HG03045 (cell line): ENCODE results near the gene GBP1.
"Not testable (repeated sequence)": the region's sequence is repeated elsewhere in the genome, so short reads cannot be mapped to it uniquely, and the experiment has no call there.

ENCODE experiments used
- ATAC-seq: cut with Tn5 transposase; IDR thresholded peaks from one replicate; pipeline ENCODE4 v1.9.1; 2021; ENCODE audit warnings: mild to moderate bottlenecking, moderate library complexity; ENCODE audit not compliant: unreplicated experiment

The GBP1 gene

DNA sequence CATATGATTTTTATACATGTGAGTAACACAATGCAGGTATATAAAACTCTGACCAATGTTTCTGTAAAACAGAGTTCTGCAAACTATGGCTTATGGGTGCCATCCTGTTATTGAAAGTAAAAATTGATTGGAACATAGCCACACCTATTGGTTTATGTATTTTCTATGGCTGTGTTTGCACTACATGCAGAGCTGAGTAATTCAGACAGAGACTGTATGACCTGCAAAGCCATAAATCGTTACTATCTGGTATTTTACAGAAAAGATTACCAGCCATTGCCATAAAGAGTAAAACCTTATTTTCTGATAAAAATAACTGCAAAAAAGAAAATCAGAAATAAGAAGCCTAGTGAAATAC, 13.1 kb downstream of the GBP1 start:
- ATAC-seq: no peak

DNA sequence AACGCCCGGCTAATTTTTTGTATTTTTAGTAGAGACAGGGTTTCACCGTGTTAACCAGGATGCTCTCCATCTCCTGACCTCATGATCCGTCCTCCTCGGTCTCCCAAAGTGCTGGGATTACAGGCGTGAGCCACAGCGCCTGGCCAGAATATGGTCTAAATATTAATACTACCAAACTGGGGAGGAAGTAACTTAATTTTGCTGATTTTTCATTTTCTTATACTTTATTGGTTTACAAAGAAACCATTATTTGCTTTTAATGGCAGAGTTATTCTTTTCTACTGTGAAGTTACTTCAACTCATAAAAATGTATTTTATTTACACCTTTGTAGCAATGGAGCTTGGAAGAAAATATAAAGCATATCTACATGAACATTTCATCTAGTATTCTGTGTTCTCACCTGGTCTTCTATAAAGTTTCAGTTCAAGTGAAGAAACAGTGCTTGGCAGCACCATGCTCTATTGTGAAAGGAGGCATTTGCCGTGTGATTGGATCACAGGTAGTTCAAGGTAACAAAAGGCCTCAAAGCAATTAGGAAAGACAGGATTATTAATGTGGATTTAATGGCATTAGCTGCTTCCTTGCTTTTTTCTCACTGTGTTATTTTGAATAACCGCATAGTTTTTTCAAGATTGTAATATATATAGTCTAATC, 13.6 kb downstream of the GBP1 start:
- ATAC-seq: no peak

DNA sequence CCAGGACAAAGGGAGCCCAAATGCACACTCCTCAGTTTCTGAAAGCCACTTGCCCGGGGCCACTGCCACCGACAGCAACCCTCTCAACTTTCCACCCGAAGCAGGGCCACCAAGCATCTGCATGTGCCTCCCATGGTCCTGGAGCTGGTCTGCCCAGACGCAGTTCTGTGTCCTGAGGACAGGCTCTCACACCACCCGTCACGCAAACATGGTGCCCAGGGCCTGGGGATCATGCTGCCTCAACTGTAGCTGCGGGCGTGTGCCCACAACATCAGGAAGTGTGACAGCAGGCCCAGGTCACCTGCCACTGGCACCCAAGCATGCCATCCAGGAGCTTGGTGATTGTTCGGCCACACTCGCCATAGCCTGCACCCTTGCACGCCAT, 14.4 kb downstream of the GBP1 start:
- no peak for ATAC-seq

DNA sequence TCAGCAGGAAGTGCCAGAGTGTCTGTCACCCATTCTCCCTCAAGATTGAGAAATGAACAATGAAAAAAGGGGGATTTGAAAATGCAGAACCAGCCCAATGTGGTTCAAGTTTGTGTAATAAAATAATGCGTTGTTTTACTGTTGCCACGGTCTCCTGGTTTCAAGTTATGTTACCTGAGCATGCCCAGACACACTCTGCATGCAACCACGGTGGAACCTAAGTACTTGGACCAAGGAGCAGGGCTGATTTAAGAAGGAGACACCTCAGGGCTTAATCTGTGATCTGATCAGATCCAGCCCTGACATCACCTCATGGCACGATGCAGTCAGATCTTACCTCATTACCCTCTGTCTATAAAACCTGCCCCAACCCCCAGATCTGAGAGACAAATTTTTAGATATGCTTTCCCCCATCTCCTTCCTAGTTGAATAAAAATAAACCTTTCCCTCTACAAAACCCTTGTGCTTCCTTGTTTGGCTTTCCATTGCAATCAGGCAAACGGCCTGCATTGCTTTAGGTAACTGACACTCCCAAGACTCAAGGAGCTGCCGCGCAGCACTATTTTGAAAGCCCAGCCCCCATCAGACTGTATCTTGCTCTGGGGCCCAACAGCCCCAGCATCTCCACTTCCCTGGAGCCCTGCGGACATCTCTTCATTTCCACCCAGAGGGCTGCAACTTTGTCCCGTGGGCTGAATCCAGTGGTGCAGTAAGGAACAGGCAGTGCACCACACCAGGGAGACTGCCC, 14.9 kb downstream of the GBP1 start:
- not testable (repeated sequence) for ATAC-seq

DNA sequence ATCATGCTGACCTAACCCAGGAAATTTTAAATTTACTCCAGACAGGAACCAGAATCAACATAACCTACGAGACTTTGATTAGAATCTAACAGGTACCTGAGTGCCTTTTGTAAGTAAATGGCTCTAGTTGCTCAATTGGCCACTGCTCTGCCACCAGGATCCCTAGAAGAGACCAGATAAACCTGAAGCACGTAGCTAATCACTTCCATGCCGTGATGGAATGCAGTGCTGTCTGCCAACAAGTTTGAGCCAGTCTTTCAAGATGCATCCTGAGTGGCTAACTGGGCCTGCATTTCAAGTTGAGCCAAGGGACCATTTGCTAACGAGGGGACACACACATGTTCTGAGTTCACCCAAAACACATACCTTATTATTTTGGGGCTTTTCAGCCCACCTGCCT, 15.8 kb downstream of the GBP1 start:
- not testable (repeated sequence) for ATAC-seq

DNA sequence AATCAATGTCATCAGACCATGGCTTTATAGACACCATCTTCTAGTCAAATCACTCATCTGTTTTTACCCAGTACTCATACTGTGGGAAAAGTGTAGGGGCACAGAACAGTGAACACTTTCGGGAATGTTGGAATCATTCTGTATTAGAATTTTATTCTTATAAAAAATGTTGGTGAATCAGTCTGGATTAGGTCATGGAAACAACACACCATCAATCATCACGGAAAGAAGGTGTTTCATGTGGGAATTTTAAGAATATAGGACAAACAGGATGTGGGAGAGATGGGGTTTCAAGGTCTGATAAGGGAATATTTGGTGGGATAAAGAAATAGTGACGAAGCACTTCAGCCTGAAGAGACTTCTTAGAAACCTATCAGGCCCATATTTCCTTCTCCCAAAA, 17.3 kb downstream of the GBP1 start:
- no peak for ATAC-seq

DNA sequence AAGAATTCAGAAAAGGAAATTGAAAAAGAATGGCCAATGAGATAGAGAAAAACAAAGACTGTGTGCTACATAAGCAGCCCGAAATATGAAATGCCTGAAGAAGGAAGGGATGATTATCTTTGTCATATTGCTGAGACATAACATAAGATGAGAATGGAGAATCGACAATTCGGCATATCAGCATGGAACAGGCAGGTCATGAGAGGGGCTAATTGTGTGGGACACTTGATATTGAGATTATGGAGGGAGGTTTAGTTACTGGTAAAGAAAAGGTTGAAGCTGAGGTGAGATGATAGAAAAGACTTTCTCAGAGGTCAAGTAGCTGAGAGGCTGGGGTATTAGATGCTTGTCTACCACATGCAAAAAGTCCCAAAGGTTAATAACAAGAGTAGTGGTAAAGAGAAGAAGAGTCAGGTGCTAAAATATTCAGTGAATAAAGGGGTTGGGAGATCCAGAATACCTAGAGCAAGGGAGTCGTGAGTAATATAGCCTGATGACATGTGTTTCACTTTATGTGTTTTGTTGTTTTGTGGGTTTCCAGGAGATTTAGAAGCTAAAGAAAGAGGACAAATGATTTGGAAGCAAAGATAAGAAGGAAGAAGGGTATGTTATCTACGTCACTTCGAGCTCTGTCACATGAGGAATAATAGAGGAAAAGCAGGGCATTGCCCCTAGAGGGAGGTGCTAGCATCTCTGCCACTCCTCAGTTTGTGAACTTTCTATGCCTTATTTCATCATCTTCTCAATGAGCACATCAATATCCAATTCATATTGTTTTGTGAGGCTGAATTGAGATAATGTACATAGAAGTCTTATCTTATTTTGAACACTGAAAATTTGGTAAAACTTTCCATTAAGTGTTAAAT, 18.5 kb downstream of the GBP1 start:
- ATAC-seq: peak; percentile 76

DNA sequence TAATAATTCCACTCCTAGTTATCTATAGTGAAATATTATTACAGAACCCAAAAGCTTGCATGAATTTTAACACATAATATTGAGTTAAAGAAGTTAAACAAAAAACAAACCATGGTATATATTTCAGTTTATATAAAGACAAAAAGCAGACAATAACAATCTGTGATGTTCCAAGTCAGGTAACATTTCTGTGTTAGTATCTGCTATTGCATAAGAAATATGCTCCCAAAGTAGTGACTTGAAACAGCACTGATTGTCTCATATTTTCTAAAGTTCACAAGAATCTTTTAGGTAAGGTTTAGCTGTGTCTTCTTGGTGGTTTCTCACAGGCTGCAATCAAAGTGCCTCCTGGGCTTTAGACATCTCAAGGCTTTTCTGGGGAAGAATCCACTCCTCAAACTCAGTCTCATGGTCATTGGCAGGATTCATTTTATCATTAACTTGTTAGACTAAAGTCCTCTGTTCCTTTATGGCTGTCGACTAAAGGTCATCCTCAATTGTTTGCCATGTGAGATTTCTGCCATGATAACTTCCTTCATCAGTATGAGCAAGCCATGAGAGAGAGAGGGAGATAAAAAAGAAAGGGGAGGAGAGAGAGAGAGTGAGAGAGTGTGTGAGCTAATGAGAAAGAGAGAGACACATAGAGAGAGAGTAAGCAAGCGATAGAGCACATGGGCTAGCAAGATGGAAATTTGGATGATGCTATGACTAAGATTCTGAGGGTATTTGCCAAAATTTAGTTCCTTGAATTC, 19.9 kb downstream of the GBP1 start:
- no peak for ATAC-seq

DNA sequence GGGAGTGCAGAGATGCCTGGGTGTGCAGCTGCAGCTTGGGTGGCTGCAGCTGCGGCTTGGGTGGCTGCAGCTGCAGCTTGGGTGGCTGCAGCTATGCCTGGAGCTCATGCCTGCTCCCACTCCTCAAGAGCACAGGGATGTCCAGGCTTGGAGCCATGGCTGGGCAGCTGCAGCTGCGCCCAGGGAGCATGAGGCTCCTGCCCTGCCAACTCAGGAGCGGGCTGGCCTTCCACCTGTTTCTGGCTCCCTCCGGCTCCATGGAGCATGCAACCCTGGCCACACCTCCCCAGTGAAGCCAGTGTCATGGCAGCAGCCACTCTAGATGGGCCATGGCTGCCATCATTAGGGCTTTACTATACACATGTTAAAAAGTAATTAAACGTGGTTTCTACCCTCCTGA, 21.1 kb downstream of the GBP1 start:
- no peak for ATAC-seq

DNA sequence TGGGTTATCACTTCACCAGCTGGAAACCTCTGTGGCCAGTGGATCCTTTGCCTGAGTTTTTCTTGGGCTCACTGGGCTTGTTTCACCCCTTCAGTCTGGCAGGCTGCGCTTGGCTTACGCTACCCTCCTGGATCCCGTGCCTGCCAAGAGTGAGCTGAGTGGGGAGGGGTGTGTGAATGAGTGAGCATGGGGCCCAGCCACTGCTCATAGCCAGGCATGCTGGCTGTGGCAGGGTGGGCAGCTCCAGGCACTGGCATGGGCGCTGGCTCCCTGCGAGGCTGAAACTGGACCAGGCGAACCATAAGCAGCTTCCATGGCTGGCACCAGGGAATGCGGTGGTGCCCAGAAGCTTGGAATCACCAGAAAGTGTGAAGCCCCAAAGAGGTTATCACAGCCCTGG, 22.5 kb downstream of the GBP1 start:
- ATAC-seq: no peak

DNA sequence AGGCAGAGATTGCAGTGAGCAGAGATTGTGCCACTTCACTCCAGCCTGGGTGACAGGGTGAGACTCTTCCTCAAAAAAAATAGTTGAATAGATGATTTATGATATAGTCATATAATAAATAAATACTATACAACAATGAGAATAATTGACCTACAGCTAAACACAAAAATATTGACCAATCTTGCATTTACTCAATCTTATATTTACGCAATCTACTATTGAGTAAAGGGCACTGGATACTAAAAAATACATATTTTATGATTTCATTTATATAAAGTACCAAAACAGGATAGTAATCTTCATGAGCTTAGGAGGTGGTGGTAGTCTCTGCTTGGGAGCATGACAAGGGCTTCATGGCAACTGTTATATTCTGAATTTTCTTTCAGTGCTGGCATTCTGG, 23.3 kb downstream of the GBP1 start:
- ATAC-seq: no peak

DNA sequence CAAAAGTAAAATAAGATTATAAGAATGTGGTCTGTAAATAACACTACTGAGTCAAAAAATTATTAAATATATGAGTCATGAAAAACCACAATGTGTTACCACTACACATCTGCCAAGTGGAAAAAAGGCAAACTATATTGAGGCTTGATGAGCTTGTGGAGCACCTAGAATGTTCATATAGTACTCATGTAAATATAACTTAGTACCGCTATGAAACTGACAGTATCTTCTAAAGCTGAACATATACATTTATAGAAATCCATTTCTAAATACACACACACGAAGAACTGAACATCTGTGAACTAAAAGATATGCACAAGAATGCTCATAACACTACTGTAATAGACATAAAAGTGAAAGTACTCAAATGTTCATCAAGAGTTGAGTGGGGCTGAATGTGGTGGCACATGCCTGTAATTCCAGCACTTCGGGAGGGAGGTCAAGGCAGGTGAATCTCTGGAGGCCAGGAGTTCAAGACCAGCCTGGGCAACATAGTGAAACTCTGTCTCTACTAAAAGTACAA, 23.8 kb downstream of the GBP1 start:
- ATAC-seq: peak; percentile 91

DNA sequence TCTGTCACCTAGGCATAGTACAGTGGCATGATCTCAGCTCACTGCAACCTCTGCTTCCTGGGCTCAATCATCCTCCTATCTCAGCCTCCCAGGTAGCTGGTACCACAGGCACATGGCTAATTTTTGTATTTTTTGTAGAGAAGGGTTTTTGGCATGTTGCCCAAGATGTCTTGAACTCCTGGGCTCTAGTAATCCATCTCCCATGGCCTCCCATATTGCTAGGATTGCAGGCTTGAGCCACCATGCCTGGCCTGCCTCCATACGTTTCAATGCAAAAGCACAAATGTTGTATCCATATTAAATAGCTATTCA, 24.7 kb downstream of the GBP1 start:
- no peak for ATAC-seq

DNA sequence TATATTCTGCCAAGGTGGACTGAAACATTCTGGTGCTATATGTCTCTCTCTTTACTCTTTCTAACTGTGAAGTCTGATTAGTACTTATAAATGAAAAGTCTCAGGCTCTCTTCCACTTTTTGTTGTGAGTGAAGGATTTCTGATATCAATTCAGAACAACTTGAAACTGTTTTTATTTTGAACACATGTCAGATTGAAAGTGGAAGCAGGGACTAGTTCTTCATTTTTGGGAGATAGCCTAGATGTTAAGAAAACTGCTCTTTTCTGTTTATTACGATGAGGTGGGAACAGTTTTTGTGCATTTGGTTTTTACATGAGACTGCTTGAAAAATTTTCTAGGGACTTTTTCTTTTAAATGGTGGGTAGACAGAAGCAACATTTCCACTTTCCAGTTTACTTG, 27.8 kb downstream of the GBP1 start:
- ATAC-seq: no peak

DNA sequence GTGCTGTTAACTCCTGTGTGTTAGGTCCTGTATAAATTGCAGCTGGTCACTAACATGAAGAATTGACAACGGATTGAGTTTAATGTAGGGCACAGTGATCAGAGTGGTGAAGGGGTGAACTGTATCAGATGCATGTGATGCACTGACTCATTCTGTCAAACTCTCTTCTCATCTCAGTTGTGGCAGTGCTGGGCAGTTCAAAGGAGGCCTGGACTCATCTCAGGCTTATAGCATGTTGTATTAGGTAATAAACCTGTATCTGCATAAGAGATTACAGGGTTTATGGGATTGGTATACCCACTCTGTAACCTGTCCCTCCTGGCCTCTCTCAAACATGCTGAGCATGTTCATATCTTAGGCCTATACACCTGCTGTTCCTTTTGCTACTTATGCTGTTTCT, 29.9 kb downstream of the GBP1 start:
- no peak for ATAC-seq

DNA sequence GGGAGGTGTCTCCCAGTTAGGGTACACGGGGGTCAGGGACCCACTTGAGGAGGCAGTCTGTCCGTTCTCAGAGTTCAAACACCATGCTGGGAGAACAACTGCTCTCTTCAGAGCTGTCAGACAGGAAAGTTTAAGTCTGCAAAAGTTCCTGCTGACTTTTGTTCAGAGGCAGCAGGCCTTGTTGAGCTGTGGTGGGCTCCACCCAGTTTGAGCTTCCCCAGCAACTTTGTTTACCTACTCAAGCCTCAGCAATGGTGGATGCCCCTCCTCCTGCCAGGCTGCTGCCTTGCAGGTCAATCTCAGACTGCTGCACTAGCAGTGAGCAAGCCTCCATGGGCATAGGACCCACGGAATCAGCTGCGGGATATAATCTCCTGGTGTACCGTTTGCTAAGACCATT, 31.0 kb downstream of the GBP1 start:
- ATAC-seq: not testable (repeated sequence)

DNA sequence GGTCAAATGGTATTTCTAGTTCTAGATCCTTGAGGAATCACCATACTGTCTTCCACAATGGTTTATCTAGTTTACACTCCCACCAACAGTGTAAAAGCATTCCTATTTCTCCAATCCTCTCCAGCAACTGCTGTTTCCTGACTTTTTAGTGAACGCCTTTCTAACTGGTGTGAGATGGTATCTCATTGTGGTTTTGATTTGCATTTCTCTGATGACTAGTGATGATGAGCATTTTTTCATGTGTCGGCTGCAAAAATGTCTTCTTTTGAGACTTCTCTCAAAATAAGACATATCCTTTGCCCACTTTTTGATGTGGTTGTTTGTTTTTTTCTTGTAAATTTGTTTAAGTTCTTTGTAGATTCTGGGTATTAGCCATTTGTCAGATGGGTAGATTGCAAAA, 36.0 kb downstream of the GBP1 start:
- ATAC-seq: not testable (repeated sequence)

DNA sequence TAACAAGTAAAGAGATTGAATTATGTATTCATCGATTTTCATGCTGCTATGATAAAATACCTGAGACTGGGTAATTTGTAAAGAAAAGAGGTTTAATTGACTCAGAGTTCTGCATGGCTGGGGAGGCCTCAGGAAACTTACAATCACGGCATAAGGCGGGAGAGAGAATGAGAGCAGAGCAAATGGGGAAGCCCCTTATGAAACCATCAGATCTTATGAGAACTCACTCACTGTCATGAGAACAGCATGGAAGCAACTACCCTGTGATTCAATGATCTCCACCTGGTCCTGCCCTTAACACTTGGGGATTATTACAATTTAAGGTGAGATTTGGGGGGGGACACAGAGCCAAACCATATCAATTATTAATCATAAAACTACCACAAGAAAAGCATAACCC, 39.1 kb downstream of the GBP1 start:
- ATAC-seq: no peak

DNA sequence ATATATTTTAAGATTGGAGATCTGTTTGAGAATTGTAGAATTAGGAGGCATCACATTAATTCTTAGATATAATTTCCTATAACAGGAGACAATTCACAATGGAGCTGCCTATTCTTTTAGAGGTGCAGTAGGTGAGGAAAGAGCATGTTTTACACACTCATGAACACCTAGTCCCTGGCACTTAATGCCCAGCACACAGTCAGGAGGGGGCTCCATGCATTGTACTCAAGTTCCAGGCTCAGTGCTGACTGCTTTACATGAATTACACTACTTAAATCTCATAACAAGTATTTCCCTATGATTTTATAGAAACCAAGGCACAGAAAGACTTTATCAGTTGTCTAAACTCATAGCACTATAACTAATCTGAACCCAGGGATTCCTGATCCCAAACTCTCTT, 42.0 kb downstream of the GBP1 start:
- no peak for ATAC-seq

DNA sequence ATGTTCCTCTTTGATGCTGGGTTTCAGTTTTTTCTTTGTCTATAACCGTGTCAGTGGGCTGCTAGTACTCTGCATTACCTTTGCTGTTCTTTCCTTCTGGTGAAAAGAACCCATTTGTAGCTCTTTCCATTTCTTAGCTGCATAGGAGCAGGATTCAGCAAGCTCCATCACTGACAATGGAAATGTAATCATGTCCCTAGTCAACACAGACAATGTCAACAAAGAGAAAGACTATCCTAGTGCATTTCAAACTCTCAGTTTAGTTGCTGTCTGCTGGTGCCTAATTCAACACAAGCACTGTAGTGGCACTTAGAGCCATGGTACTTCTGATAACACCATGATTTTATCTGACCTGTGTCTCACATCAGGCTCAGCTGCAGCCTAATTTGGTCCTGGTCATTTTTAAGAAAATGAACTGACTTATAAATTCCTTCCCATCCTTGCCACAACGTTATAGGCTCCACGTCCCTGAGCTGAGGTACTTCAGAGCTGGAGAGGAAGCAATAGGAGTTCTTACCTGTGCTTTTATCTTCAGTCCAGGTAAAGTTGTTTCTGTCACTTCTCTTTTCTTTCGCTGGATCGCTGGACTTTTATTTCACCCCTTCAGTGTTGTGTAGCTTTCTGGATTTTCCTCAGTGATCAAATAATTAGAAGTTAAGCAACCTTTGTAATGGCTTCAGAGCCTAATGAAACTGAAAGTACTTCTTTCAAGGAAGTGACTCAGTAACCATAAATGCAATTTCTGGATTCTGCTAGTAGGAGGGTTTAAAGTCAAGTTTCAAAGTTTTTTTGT, 42.6 kb downstream of the GBP1 start, which contains the start of gene GBP3:
Gene GBP3 (minus strand): TSS at position 700 of the 793 bp plus-strand sequence. CDS start 2,145 bp downstream, outside the sequence.
- ATAC-seq: peak; percentile 68
